Measurements from ENCODE around the gene ARHGEF26.

DNA sequence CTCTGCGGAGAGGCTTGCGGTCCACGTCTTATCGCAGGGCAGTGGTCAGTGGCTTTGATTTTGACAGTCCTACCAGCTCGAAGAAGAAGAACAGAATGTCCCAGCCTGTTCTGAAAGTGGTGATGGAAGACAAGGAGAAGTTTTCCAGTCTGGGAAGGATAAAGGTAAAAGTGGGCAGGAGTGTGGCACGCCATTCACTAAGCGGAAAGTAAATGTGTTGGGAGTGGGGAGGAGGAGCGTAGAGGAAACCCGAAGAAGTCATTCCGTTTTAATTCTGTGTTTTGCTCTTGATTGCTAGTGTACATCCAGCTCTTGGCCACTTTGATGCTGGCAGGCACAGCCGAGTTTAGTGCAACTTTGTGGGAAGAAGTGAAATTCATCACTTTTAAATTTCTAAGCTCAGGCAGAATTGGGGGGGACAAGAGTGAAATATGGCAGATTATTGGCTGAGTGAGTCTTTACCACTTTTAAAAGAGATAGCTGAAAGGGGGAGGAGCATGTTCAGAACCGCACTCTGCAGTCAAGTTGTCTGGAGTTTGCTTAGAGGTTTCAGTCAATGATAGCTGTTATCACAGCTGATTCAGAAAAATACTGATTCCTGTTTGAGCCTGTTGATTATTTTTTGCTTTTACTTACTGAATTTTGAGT is 1.8 kb downstream of the ARHGEF26 start:
- TF ChIP-seq POLR2A (IDR thresholded peaks at IDR 0.05) (no peak), POLR2AphosphoS5 (IDR thresholded peaks at IDR 0.05; ENCODE audit: insufficient read depth in 1 of 2, low read depth in 1 of 2) (no peak)
- TF ChIP-seq, protein P1, sequence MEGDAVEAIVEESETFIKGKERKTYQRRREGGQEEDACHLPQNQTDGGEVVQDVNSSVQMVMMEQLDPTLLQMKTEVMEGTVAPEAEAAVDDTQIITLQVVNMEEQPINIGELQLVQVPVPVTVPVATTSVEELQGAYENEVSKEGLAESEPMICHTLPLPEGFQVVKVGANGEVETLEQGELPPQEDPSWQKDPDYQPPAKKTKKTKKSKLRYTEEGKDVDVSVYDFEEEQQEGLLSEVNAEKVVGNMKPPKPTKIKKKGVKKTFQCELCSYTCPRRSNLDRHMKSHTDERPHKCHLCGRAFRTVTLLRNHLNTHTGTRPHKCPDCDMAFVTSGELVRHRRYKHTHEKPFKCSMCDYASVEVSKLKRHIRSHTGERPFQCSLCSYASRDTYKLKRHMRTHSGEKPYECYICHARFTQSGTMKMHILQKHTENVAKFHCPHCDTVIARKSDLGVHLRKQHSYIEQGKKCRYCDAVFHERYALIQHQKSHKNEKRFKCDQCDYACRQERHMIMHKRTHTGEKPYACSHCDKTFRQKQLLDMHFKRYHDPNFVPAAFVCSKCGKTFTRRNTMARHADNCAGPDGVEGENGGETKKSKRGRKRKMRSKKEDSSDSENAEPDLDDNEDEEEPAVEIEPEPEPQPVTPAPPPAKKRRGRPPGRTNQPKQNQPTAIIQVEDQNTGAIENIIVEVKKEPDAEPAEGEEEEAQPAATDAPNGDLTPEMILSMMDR (IDR thresholded peaks at IDR 0.05): no peak

All from vagina (tissue), 2 donors.